ENCODE data around the gene FRK.

- TF ChIP-seq CTCF (conservative IDR thresholded peaks at IDR 0.05 in 1 of 2, IDR thresholded peaks at IDR 0.05 in 1 of 2; ENCODE audit: extremely low read depth in 1 of 2, insufficient read depth in 1 of 2, low read depth in 1 of 2, low read length in 2 of 2) = no peak
- TF ChIP-seq EZH2 (IDR thresholded peaks at IDR 0.05; ENCODE audit: borderline replicate concordance, low read length) = no peak
These were observed 17.8 kb upstream of the FRK start for GRCh38 chr6:116078522-116078921.
